Middle frontal gyrus (tissue), 1 donor: ENCODE results near the gene NECAB2.
A peak's percentile ranks its signal among the peaks of the same experiment; 100 is the strongest.

Source experiments
- DNase-seq: peaks from one replicate; pipeline ENCODE4 v3.0.0-alpha.2; 2015; ENCODE audit warnings: low spot score; ENCODE audit errors: extremely low spot score

Gene NECAB2

GRCh38 chr16:83967838-83968305, at the start of gene NECAB2:
Gene NECAB2 (plus strand): TSS chr16:83968244. CDS start chr16:83968649, 405 bp downstream.
- no peak for DNase-seq

- DNase-seq: no peak
Observed at GRCh38 chr16:83920894-83921491, 47.1 kb upstream of the NECAB2 start.

- DNase-seq: no peak
Observed at GRCh38 chr16:83923581-83924365, 44.3 kb upstream of the NECAB2 start.

- DNase-seq: no peak
Observed at GRCh38 chr16:83924686-83925085, 43.4 kb upstream of the NECAB2 start.

- no peak for DNase-seq
Observed at GRCh38 chr16:83925095-83925905, 42.7 kb upstream of the NECAB2 start.

GRCh38 chr16:83925957-83926725, 41.9 kb upstream of the NECAB2 start:
- no peak for DNase-seq

- peak; percentile 26 for DNase-seq
Observed at GRCh38 chr16:83926726-83927397, 41.2 kb upstream of the NECAB2 start.

- no peak for DNase-seq
Observed at GRCh38 chr16:83928341-83929055, 39.5 kb upstream of the NECAB2 start.

- no peak for DNase-seq
Observed at GRCh38 chr16:83929811-83930555, 38.1 kb upstream of the NECAB2 start.

- no peak for DNase-seq
Observed at GRCh38 chr16:83930730-83931500, 37.1 kb upstream of the NECAB2 start.

- DNase-seq: no peak
Observed at GRCh38 chr16:83931556-83931955, 36.5 kb upstream of the NECAB2 start.

- DNase-seq: no peak
Observed at GRCh38 chr16:83932304-83932703, 35.7 kb upstream of the NECAB2 start.

GRCh38 chr16:83932955-83933673, 34.9 kb upstream of the NECAB2 start:
- no peak for DNase-seq

- DNase-seq: peak; percentile 18
Observed at GRCh38 chr16:83933885-83934683, 34.0 kb upstream of the NECAB2 start.

GRCh38 chr16:83934684-83934977, 33.4 kb upstream of the NECAB2 start:
- DNase-seq: no peak

GRCh38 chr16:83935005-83935857, 32.8 kb upstream of the NECAB2 start:
- DNase-seq: no peak
